HG02759 (cell line): ENCODE measurements around the gene SUMO4.

Source experiments
- ATAC-seq: cut with Tn5 transposase; IDR thresholded peaks from one replicate; pipeline ENCODE4 v1.9.1; 2021; ENCODE audit warnings: mild to moderate bottlenecking, moderate library complexity; ENCODE audit not compliant: unreplicated experiment

Gene SUMO4

GRCh38 chr6:149389509-149390297 is 10.4 kb upstream of the SUMO4 start:
- no peak for ATAC-seq

- ATAC-seq, result no peak
These were observed 8.0 kb upstream of the SUMO4 start for GRCh38 chr6:149392093-149392492.

- no peak for ATAC-seq
These were observed 7.5 kb upstream of the SUMO4 start for GRCh38 chr6:149392535-149392934.

GRCh38 chr6:149393002-149393679 is 6.9 kb upstream of the SUMO4 start:
- ATAC-seq, result no peak

GRCh38 chr6:149395185-149395584 is 4.9 kb upstream of the SUMO4 start:
- no peak for ATAC-seq

- no peak for ATAC-seq
These were observed 2.7 kb upstream of the SUMO4 start for GRCh38 chr6:149397384-149397783.

- no peak for ATAC-seq
These were observed 3.5 kb downstream of the SUMO4 start for GRCh38 chr6:149403534-149403933.

- no peak for ATAC-seq
These were observed 6.0 kb downstream of the SUMO4 start for GRCh38 chr6:149405823-149406765.

- ATAC-seq, result no peak
These were observed 9.6 kb downstream of the SUMO4 start for GRCh38 chr6:149409617-149410016.

GRCh38 chr6:149410557-149410956 is 10.5 kb downstream of the SUMO4 start:
- no peak for ATAC-seq

GRCh38 chr6:149414009-149414408 is 13.9 kb downstream of the SUMO4 start:
- ATAC-seq, result no peak

- ATAC-seq, result no peak
These were observed 14.8 kb downstream of the SUMO4 start for GRCh38 chr6:149414821-149415220.

- peak; percentile 43 for ATAC-seq
These were observed 19.8 kb downstream of the SUMO4 start for GRCh38 chr6:149419696-149420404.

GRCh38 chr6:149421132-149421531 is 21.1 kb downstream of the SUMO4 start:
- no peak for ATAC-seq

GRCh38 chr6:149422581-149422980 is 22.5 kb downstream of the SUMO4 start:
- ATAC-seq, result no peak

- no peak for ATAC-seq
These were observed 23.9 kb downstream of the SUMO4 start for GRCh38 chr6:149423964-149424440.

GRCh38 chr6:149425224-149425623 is 25.2 kb downstream of the SUMO4 start:
- no peak for ATAC-seq

GRCh38 chr6:149425754-149426153 is 25.7 kb downstream of the SUMO4 start:
- ATAC-seq, result no peak

GRCh38 chr6:149428606-149429005 is 28.5 kb downstream of the SUMO4 start:
- no peak for ATAC-seq
